Stimulated activated CD8-positive, alpha-beta memory T cell treated with anti-CD3 and anti-CD28 coated beads, Interleukin-15, amount 100 ng/mL, for 24 hours (primary cell): ENCODE data around the gene ZFP36L1.

Source experiments
- DNase-seq: peaks from one replicate; pipeline ENCODE4 v3.0.0-alpha.2; 2020; ENCODE audit warnings: low read depth

The ZFP36L1 gene

DNA sequence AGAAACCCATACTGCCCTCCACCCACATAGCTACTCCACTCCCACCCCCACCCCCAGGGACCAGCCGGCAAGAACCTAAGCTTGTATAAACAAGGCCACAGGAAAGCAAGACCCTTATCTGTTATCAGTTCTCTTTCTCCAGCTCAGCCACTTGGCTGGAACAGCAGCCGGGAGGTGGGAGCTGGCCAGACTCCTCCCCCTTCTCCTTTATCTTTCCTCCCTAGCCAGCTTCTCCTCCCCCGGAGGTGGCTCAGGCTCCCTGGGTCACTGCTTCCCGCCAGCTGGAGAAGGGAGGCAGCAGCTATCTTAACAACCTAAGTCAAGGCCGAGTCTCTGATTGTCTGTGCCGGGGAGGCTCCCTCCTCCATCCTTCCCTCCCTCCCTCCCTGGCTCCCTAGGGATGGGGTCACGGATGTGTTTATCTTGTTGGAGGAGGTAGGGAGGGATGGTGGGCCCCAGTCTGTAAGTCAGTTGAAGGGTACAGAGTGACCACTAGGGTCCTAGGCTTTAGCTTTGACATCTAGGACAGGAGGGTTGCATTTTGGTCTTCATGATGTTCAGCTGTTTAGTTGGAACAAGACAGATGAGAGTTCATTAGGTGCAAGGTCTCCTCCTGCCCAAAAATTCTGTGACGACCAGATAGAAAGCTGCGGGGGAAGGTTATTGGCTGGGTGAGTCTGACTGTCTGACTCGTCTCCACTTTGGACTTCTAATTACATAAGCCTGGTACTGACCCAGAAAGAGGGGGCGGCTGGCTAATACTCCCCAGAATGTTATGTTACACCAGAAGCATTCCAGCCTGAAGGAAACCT, 29.7 kb downstream of the ZFP36L1 start:
- DNase-seq: no peak

DNA sequence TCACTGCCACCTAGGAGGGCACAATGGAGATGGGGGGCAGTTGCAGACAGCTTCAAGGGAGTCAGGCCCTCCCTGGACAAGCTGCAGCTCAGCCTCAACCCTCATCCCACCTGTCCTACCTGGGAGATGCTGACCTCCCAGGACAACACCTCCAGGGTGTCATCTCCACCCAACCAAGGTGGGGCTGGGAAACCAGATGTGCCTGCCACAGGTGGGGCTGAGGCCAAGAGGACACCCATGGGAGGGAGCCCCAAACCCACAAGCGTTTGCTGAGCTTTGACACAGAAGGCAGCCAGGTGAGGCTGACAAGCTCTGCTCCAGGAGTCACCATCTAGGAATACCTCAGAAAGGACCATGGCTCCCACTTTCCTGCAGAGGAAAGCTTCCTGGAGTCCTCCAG, 31.5 kb downstream of the ZFP36L1 start:
- DNase-seq: no peak

GRCh38 chr14:68760761-68761160, 32.1 kb downstream of the ZFP36L1 start:
- DNase-seq: no peak

DNA sequence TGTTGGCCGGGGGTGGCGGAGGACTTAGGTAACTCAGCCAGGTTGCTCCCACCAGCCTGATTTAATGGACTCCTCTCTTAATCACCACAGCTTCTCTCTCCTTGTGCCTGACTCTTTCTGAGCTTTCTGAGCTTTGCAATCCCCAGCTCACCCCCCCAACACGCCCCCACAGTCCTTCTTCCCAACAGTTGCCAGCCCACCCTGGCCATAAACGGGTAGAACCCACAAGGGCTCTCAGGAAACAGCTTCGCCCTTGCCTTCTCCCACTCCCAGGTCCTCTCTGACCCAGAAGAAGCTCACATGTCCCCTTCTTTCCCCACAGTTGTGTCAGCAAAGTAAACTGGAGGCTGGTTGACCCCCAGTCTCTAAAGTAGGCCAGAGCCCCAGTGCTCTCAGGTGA, 32.9 kb downstream of the ZFP36L1 start:
- DNase-seq: no peak

GRCh38 chr14:68759017-68759560, 33.8 kb downstream of the ZFP36L1 start:
- DNase-seq: no peak

DNA sequence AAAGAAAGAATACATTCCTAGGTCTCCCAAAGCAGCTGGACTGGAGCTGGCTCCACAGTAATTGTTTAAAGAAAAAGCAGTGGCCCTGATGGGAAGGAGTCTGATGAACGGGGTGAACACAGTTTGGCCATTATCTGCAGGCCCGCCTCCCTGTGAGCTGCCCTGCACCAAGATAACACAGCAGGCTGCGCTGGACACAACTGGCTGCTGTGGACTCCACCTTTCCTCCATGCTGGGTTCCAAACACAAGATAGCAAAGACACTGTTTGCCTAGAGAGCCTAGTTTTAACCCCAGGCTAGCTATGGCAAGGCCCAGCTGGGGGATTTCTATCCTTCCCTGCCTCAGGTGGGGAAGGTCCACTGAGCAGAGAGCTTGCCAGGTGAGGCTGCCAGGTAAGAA, 34.6 kb downstream of the ZFP36L1 start:
- DNase-seq: no peak

DNA sequence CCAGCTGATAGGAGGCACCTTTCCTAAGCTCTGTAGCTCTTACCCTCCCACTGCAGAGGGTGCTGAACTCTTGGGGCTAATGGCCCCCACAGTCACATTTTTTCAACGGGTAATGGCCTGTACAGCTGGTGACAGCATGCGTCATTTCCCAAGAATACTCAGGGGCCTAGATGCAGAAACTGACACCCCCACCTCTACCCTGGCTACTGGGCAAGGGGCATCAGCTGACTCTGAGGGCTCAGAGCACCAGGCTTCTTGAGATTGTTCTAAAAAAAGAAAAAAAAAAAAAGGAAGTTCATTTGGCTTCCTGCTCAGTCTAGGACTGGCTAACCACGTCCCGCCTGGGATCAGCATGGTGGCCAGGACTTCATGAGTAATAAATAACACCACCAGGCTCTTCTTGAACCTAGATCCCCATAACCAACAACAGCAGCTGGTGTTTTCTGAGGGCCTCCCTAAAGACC, 35.2 kb downstream of the ZFP36L1 start:
- no peak for DNase-seq

DNA sequence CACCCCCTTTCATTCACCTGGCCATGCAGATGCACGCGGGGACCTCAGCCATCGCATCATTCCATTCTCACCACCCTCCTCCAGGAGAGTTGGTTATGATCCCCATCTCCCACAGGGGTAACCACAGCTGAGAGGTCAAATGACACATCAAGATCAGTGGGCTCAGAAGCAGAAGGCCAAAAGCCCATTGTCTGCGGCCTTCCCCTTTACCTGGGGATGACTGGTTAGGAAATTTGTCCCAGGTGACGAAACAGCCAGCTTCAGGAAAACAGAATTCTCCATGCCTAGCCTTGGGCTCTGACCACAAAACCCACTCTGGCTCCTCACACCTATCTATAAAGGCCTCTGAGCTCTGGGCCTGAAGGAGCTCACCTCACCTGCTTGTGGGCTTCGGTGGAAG, 36.1 kb downstream of the ZFP36L1 start:
- DNase-seq: no peak

- DNase-seq: no peak
Observed at GRCh38 chr14:68756000-68756481, 36.8 kb downstream of the ZFP36L1 start.

GRCh38 chr14:68755016-68755353, 37.9 kb downstream of the ZFP36L1 start:
- DNase-seq: no peak

- no peak for DNase-seq
Observed at GRCh38 chr14:68753690-68754089, 39.2 kb downstream of the ZFP36L1 start.

- DNase-seq: no peak
Observed at GRCh38 chr14:68752271-68753006, 40.4 kb downstream of the ZFP36L1 start.

DNA sequence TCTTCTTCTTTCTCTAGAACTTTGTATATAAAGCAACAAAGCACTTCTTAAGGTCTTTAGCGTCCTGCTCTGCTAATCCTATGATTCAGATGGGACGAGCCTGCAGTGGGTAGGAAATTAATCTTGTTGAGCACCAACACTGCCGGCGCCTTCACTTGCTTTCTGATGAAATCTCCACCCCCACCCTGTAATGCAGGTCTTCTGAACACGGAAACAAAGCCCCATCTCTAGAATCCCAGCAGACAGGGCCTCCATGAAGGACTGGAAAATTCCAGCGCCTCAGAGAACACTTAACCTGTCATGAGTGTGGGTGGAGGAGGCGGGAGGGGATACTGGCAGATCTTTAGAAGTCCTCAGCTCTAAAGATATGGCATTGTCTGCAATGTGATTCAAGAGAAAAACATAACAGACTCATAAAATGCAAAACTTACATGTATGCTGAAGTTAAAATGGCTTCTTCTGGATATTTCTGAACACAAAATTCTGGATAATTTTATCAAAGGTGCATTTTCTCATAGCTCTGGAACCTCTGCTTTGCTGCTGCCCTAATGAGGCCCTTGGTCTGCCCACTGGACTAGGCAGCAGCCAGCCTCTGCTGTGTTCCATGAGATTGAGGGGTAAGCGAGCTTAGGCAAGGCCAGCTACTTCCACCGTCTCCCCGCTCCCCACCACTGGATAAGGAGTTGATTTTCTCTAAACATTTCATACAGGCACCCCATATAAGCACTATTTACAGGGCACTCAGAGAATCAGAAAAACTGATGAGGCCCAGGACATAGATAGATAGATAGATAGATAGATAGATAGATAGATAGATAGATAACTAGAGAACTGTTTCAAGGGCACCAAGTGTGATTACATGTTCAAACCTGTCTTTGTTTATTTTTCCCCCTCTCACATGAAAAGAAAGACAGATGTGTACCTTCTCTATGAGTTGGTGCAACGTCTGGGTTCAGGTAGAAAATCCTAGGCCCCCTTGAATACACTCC, 43.1 kb downstream of the ZFP36L1 start:
- no peak for DNase-seq

- no peak for DNase-seq
Observed at GRCh38 chr14:68748691-68749090, 44.2 kb downstream of the ZFP36L1 start.

DNA sequence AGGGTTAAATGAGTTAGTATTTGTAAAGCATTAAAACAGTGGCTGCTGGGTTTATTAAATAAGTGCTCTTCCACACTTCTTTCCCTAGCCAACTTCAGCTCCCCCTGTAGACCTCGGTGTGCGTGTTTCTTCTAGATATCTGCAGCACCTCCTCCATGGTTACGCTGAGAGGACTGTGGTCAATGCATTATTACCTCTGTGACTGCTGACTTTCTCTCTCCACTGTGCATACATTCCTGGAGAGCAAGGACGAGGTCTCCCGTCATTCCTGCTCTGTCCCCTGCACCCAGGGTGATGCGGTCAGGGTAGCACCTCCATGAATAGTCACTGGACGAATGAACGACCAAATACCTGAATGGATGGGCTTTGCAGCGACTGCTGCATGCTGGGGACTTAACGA, 44.6 kb downstream of the ZFP36L1 start:
- DNase-seq: no peak

DNA sequence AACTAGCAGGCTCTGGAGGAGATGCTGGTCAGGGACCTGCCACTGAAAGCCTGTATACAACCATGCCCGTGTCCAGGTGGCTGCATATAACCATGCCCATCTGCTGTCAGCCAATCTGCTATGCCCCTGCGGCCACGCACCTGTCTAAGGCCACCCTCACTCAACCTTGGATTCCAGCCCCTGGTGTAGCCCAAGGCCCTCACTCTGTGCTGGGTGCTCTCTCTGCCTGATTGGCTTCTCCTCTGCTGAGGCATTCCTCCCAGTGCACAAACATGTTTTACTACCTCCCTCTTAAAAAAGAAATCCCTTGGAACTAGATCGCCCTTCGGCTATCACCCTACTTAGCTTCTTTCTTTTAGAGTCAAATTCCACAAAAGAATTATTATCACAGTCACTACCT, 45.5 kb downstream of the ZFP36L1 start:
- DNase-seq: no peak

DNA sequence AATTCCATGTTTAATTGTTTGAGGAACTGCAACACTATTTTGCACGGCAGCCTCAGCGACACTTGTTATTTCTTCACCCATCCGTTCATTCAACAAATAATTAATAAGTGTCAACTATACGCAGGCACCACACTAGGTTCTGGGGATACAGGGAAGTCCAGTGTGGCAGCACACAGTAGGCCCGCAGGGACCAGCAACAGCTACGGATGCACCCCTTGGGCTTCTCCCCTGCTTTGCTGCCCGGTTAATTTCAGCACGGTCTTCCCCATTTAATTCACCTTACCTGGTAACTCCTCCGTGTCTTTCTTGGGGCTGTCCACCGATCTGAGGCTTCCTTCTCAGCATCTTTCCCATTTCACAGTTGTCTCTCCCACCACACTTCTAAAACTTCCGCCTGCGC, 48.3 kb downstream of the ZFP36L1 start:
- DNase-seq: no peak

DNA sequence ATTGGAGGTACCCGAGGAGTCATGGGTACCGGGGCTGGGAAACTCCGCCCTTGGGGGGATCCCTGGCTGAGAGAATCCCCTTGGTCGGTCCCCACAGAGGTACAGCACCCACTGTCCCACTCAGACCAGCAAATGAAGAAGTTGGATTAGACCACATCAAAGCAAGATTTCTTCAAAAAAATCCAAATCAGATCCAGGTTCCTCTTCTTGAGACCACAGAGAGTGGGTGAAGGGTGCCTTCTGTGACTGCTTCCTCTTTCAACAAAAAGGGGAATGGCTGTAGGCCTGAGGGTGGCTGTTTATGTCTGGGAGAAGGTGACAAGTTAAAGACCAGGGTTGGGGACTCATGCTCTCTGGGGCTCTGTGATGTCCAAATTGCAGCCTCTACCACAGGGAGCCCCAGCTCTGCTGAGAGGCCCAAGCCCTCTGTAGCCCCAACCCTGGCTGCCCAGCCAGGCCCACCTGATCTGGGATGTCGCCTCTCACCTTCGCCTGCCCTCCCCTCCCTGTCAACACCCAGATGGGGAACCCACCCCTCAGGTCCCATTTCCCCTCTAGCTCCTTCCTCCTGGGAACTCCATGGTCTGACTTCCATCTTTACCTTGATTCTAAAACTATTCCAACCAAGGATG, 50.9 kb downstream of the ZFP36L1 start:
- DNase-seq: no peak

DNA sequence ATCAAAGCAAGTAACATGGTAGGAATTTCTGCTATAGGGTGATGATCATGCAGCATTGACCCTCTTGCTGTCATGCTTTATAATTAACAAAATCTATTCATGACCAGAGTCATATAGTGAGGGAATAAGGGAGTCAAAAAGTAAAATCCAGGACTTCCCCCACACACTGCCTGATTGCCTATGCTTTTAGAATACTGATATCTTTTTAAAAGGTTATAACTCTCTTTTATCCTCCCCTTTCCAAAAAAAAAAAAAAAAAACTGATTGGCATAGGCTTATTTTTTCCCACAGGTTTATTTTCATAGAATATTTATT, 51.4 kb downstream of the ZFP36L1 start:
- no peak for DNase-seq

DNA sequence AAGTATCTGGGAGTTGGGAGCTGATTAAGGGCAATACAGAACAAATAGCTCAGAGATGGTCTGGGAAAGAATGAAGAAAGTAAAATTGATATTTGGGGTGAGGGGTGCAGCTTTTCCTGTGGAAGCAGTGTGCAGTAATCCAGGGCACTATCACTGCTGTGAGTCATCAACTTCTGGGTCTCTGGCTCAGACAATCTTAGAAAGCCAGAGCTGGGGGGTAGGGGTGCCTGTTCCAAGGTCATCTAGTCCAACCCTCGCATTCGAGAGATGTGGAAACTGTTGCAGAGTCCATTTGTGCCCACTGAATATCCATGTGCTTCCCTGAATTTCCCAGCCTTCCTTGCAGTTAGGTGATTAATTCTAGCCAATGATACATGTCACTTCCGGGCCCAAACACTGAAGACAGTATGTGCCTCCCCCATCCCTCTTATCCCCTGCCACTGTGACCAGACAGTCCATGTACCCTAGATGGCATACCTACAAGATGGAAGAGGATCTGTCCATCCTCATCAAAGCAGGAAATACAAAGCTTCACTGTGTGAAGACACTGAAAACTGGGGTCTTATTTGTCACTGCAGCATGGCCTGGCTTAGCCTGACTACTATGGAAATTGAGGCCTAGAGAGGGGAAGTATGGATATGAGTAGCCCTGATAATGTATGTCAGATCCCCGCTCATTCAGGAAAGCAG, 51.9 kb downstream of the ZFP36L1 start:
- DNase-seq: no peak

- no peak for DNase-seq
Observed at GRCh38 chr14:68739701-68740100, 53.2 kb downstream of the ZFP36L1 start.
